ENCODE measurements around the gene MOGAT2.
"Not testable (repeated sequence)": the region's sequence is repeated elsewhere in the genome, so short reads cannot be mapped to it uniquely, and the experiment has no call there.

The MOGAT2 gene

DNA sequence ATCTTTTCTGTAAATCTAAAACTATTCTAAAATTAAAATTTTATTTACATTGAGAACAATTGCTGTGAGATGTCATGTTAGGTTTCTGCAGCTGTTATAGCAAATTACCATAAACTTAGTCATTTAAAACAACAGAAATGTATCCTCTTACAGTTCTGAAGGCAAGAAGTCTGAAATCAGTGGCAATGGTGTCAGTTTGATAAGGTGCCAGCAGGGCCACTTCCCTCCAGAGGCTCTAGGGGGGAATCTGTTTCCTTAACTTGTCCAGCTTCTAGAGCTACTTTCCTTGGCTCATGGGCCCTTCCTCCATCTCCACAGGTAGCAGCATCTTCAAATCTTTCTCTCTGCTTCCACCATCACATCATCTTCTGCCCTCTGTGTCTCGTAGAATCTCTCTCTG, 23.0 kb downstream of the MOGAT2 start:
- TF ChIP-seq, protein P1, sequence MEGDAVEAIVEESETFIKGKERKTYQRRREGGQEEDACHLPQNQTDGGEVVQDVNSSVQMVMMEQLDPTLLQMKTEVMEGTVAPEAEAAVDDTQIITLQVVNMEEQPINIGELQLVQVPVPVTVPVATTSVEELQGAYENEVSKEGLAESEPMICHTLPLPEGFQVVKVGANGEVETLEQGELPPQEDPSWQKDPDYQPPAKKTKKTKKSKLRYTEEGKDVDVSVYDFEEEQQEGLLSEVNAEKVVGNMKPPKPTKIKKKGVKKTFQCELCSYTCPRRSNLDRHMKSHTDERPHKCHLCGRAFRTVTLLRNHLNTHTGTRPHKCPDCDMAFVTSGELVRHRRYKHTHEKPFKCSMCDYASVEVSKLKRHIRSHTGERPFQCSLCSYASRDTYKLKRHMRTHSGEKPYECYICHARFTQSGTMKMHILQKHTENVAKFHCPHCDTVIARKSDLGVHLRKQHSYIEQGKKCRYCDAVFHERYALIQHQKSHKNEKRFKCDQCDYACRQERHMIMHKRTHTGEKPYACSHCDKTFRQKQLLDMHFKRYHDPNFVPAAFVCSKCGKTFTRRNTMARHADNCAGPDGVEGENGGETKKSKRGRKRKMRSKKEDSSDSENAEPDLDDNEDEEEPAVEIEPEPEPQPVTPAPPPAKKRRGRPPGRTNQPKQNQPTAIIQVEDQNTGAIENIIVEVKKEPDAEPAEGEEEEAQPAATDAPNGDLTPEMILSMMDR (IDR thresholded peaks at IDR 0.05; ENCODE audit: control insufficient read depth, insufficient read depth, low read depth, low read length, missing control alignments) = no peak
- H3K4me3 ChIP-seq (ENCODE audit: control insufficient read depth, low read depth, low read length) = no peak overlapping the region
- no peak for DNase-seq (ENCODE audit: low read depth)

- not testable (repeated sequence) for DNase-seq (ENCODE audit: low read depth); H3K4me3 ChIP-seq (ENCODE audit: control insufficient read depth, low read depth, low read length)
Measured at GRCh38 chr11:75743159-75743558, 25.5 kb downstream of the MOGAT2 start.

DNA sequence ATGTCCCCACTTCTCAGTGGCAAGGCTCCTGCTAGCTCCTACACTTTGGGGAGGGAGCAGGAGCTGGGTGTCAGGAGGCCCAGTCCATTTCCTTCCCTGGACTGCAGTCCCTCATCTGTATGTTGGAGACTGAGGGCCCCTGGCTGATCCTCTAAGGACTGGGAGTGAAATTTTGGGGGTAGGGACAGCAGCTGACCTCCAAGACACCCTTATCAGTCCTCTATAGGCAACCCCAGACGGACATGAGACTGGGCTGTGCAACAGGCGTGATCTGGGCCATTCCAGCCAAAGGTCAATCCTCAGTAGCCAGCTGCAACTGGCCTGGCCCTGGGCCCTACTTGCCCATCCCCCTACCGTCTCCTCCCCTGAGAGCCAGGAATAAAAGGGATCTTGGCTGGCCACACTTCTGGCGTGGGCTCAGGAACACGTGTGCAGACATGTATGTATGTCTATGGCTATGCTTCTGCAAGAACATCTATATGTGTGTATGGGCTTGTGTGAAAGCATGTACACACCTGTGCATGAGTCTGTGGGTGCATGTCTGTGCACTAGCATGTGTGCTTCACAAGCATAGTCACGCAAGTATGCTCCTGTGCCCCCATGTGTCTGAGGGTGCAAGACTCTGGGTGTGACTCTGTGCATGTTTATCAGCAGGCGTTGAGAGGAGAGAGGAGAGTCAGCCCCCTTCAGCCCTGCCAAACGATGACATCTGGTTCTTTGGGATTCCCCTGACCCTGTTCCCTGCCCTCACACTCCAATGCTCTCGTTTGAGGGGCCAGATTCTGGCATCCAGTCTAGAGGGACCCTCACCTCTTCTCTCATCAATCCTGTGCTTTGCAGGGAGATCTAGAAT, 26.3 kb downstream of the MOGAT2 start:
- H3K4me3 ChIP-seq (ENCODE audit: control insufficient read depth, low read depth, low read length) = no peak overlapping the region
- DNase-seq (ENCODE audit: low read depth) = no peak
- TF ChIP-seq, protein P1 (IDR thresholded peaks at IDR 0.05; ENCODE audit: control insufficient read depth, insufficient read depth, low read depth, low read length, missing control alignments) = no peak

DNA sequence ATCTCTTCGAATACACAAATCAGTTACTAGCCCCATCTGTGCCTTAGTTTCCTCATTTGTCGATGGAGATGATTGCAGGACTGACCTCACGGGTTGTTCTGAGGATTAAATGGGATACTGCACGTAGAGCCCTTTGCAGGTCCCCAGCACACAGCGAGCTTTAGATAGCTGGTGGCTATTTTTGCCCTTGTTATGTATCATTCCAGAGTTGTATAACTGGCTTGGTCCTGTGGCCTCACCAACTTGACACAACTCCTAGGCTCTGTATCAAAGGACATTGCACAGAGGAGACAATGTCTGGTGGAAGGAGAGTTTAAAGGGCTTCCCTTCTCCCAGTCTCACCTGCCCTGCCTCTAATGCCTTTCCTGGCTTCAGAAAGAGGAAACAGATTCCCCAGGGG, 28.2 kb downstream of the MOGAT2 start:
- no peak for DNase-seq (ENCODE audit: low read depth)
- TF ChIP-seq, protein P1 (IDR thresholded peaks at IDR 0.05; ENCODE audit: control insufficient read depth, insufficient read depth, low read depth, low read length, missing control alignments) = no peak
- no peak overlapping the region for H3K4me3 ChIP-seq (ENCODE audit: control insufficient read depth, low read depth, low read length)

DNA sequence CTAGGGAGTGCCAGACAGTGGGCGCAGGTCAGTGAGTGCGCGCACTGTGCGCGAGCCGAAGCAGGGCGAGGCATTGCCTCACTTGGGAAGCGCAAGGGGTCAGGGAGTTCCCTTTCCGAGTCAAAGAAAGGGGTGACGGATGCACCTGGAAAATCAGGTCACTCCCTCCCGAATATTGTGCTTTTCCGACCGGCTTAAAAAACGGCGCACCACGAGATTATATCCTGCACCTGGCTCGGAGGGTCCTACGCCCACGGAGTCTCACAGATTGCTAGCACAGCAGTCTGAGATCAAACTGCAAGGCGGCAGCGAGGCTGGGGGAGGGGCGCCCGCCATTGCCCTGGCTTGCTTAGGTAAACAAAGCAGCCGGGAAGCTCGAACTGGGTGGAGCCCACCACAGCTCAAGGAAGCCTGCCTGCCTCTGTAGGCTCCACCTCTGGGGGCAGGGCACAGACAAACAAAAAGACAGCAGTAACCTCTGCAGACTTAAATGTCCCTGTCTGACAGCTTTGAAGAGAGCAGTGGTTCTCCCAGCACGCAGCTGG, 31.2 kb downstream of the MOGAT2 start:
- H3K4me3 ChIP-seq (ENCODE audit: control insufficient read depth, low read depth, low read length); DNase-seq (ENCODE audit: low read depth): not testable (repeated sequence)

GRCh38 chr11:75754933-75755332, 37.3 kb downstream of the MOGAT2 start:
- not testable (repeated sequence) for H3K4me3 ChIP-seq (ENCODE audit: control insufficient read depth, low read depth, low read length); DNase-seq (ENCODE audit: low read depth)

DNA sequence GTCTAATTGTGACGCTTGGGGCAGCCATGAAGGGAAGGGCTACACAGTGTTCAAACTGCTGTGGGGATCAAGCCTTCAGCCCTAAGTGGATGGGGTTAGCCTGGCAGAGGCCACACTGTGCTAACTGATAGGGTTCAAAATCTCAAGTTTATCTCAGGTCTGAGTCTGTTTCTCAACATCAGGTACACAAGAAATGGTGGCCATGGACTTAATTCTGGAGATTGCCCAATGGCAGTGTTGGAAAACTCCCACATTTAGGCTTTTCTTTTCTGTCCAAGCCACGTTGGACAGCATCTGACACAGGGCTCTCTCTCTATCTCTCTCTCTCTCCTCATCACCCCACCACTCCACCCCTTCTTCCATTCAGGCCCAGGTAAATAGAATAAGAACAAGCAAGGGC, 40.0 kb downstream of the MOGAT2 start:
- TF ChIP-seq, protein P1 (IDR thresholded peaks at IDR 0.05; ENCODE audit: control insufficient read depth, insufficient read depth, low read depth, low read length, missing control alignments) = no peak
- H3K4me3 ChIP-seq (ENCODE audit: control insufficient read depth, low read depth, low read length) = no peak overlapping the region
- DNase-seq (ENCODE audit: low read depth) = no peak

DNA sequence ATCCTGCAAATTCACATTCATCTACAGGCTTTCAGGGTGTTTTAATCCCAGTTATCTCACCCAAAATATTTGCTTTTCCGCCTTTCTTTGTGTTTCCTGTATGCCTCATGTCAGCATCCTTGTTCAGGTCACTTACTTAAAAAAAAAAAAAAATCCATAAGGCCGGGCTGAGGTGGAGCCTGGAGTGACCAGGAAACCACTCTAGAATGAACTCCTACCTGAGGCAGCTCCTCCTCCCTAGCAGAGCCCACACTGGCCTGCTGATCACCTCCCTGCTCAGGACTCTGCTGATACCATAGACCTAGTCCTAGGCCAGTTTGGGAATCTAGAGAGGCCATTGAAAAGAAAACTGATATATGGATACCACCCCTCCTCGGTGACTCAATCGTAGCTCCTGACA, 42.2 kb downstream of the MOGAT2 start:
- no peak overlapping the region for H3K4me3 ChIP-seq (ENCODE audit: control insufficient read depth, low read depth, low read length)
- TF ChIP-seq, protein P1 (IDR thresholded peaks at IDR 0.05; ENCODE audit: control insufficient read depth, insufficient read depth, low read depth, low read length, missing control alignments) = no peak
- no peak for DNase-seq (ENCODE audit: low read depth)

Data from AG09309 (cell line).